HepG2 (cell line): ENCODE results near the gene KLC4. TPM values are rescaled to one million over a fixed set of nuclear protein-coding genes. Genes with fewer than 3 reads are reported as not detected.
A peak's percentile ranks its signal among the peaks of the same experiment; 100 is the strongest.

Experiments used
- ATAC-seq: fragments of 200-7000 bp; cut with Tn5 transposase; 3 replicates; pipeline ENCODE4 v1.9.1; 2020; ENCODE audit warnings: mild to moderate bottlenecking, moderate library complexity
- BruUV-seq: library from RNA; stranded (reverse); fragments of 400-500 nt; replicated peaks from 2 replicates; lab custom pipeline; 2021; lab: Mats Ljungman, UMichigan
- CTCF ChIA-PET: fragments of 300-600 bp; formaldehyde crosslinking; extraction: SDS; loops from one replicate; lab custom pipeline; 2021; ENCODE audit warnings: low total read pairs, inconsistent platforms, low intra/inter-chr PET ratio; lab: Yijun Ruan, JAX
- POLR2A ChIA-PET: fragments of 350-600 bp; sonication (Branson Sonifier 250); formaldehyde crosslinking; loops from one replicate; lab custom pipeline; 2020; ENCODE audit warnings: antibody characterized with exemption, inconsistent platforms; lab: Yijun Ruan, JAX
- DNase-seq: peaks from one replicate; pipeline ENCODE4 v3.0.0-alpha.2; 2015; ENCODE audit warnings: low spot score
- FAIRE-seq: peaks from 3 replicates; lab custom pipeline; 2011; peaks lifted over from hg19 to GRCh38; lab: Jason Lieb, UNC
- H2AFZ ChIP-seq: one replicate; pipeline ENCODE4 v1.6.1; 2011; ENCODE audit warnings: low read length, inconsistent platforms
- H3K27ac ChIP-seq: fragments of 300-600 bp; 3 replicates; pipeline ENCODE4 v1.8.0; 2011; ENCODE audit warnings: mixed run types, mild to moderate bottlenecking, mixed read lengths, low read length, inconsistent platforms; ENCODE audit not compliant: insufficient read depth; ENCODE audit errors: extremely low read length
- H3K27me3 ChIP-seq, 2 experiments: fragments of 200-600 bp in 1 of 2; 2 replicates in 1 of 2; 3 replicates in 1 of 2; pipeline versions ENCODE4 v1.6.0 to v1.8.0; 2011; ENCODE audit warnings: low read length in 2 of 2, mild to moderate bottlenecking in 2 of 2, moderate library complexity in 2 of 2, inconsistent platforms in 1 of 2; ENCODE audit not compliant: insufficient read depth in 2 of 2, control insufficient read depth in 1 of 2
- H3K36me3 ChIP-seq, 2 experiments: fragments of 200-600 bp in 1 of 2; replicated peaks in 1 of 2; 2 replicates in 1 of 2; 3 replicates in 1 of 2; pipeline versions ENCODE4 v1.5.1 to v1.8.0; 2011; ENCODE audit warnings: low read length in 2 of 2, inconsistent platforms in 1 of 2; ENCODE audit not compliant: insufficient read depth in 2 of 2, control insufficient read depth in 1 of 2
- H3K4me1 ChIP-seq: 2 replicates; pipeline ENCODE4 v1.5.1; 2012; ENCODE audit warnings: low read length, inconsistent platforms; ENCODE audit not compliant: insufficient read depth
- H3K4me2 ChIP-seq: 2 replicates; pipeline ENCODE4 v1.6.0; 2011; ENCODE audit warnings: low read depth, low read length, inconsistent platforms
- H3K4me3 ChIP-seq, 3 experiments: fragments of 200-600 bp in 1 of 3; sonication (generic), shearing (Covaris generic) in 1 of 3; replicated peaks in 1 of 3; 2 replicates each; pipeline ENCODE4 v1.5.1; 2011 to 2016; ENCODE audit warnings: low read length in 3 of 3, inconsistent platforms in 2 of 3, low read depth in 2 of 3, mild to moderate bottlenecking in 2 of 3, control low read depth in 1 of 3, mixed read lengths in 1 of 3; ENCODE audit not compliant: insufficient read depth in 1 of 3
- H3K79me2 ChIP-seq: one replicate; pipeline ENCODE4 v1.6.1; 2011; ENCODE audit warnings: low read length, inconsistent platforms; ENCODE audit not compliant: insufficient read depth
- H3K9ac ChIP-seq: 2 replicates; pipeline ENCODE4 v1.6.0; 2011; ENCODE audit warnings: mild to moderate bottlenecking, low read depth, low read length, inconsistent platforms; ENCODE audit not compliant: insufficient read depth
- H3K9me3 ChIP-seq: 2 replicates; pipeline ENCODE4 v1.5.1; 2012; ENCODE audit warnings: mild to moderate bottlenecking, low read length
- H4K20me1 ChIP-seq: 2 replicates; pipeline ENCODE4 v1.6.0; 2011; ENCODE audit warnings: inconsistent platforms, mild to moderate bottlenecking, low read length, moderate library complexity; ENCODE audit not compliant: insufficient read depth
- BCL6 ChIP-seq: IDR thresholded peaks from 2 replicates; pipeline ENCODE4 v1.6.1; 2016; ENCODE audit warnings: missing genetic modification reagents, missing compliant biosample characterization
- BORCS8-MEF2B ChIP-seq: sonication (generic); formaldehyde crosslinking; IDR thresholded peaks from 2 replicates; pipeline ENCODE4 v1.8.0; 2022; ENCODE audit warnings: mild to moderate bottlenecking, missing genetic modification reagents
- CENPBD1 ChIP-seq: sonication (generic); formaldehyde crosslinking; IDR thresholded peaks from 2 replicates; pipeline ENCODE4 v1.8.0; 2022; ENCODE audit warnings: missing genetic modification reagents, low read depth, mild to moderate bottlenecking, borderline replicate concordance
- CTCF ChIP-seq: sonication (generic); formaldehyde crosslinking; IDR thresholded peaks from 2 replicates; pipeline ENCODE4 v1.5.0; 2020; ENCODE audit warnings: mild to moderate bottlenecking, missing genetic modification reagents, moderate library complexity
- HNF1B ChIP-seq: sonication (generic); formaldehyde crosslinking; IDR thresholded peaks from 2 replicates; pipeline ENCODE4 v1.5.1; 2020; ENCODE audit warnings: mild to moderate bottlenecking, moderate library complexity, missing genetic modification reagents
- NR2F1 ChIP-seq, 2 experiments: fragments of 450-650 bp in 1 of 2; formaldehyde crosslinking in 1 of 2; IDR thresholded peaks; 2 replicates each; pipeline versions ENCODE4 v1.5.0 to v1.6.1; 2016 to 2020; ENCODE audit warnings: mild to moderate bottlenecking in 1 of 2, missing compliant biosample characterization in 1 of 2, missing genetic modification reagents in 1 of 2, moderate library complexity in 1 of 2
- RBM22 ChIP-seq: fragments of 200-400 bp; formaldehyde crosslinking; optimal IDR thresholded peaks from 2 replicates; pipeline ENCODE3; 2017; ENCODE audit warnings: mild to moderate bottlenecking, low read length, moderate library complexity
- RXRA ChIP-seq: sonication (generic); formaldehyde crosslinking; IDR thresholded peaks from 2 replicates; pipeline ENCODE4 v1.5.1; 2020; ENCODE audit warnings: missing genetic modification reagents
- SPEN ChIP-seq: sonication (generic); formaldehyde crosslinking; IDR thresholded peaks from 2 replicates; pipeline ENCODE4 v1.5.1; 2020; ENCODE audit warnings: low read depth, mild to moderate bottlenecking, missing genetic modification reagents
- ZNF333 ChIP-seq: sonication (generic); formaldehyde crosslinking; IDR thresholded peaks from 2 replicates; pipeline ENCODE4 v1.4.0; 2020; ENCODE audit warnings: mild to moderate bottlenecking, missing genetic modification reagents, borderline replicate concordance
- ZNF414 ChIP-seq: sonication (generic); formaldehyde crosslinking; IDR thresholded peaks from 2 replicates; pipeline ENCODE4 v1.5.0; 2020; ENCODE audit warnings: missing genetic modification reagents
- ZNF468 ChIP-seq: sonication (generic); formaldehyde crosslinking; IDR thresholded peaks from 2 replicates; pipeline ENCODE4 v1.8.0; 2022; ENCODE audit warnings: mild to moderate bottlenecking, moderate library complexity, missing genetic modification reagents
- ZNF7 ChIP-seq: IDR thresholded peaks from 2 replicates; pipeline ENCODE4 v1.6.1; 2016; ENCODE audit warnings: missing biosample characterization, missing genetic modification reagents
- WGBS: methylation state at CpG from one replicate; pipeline ENCODE4 v1.1.6; 2017; ENCODE audit warnings: low lambda C conversion rate; 5-methylcytosine and 5-hydroxymethylcytosine counted together
- in situ Hi-C: cut with HindIII; loops from 2 replicates; pipeline ENCODE4 v1.10.0; 2017; ENCODE audit warnings: low pct_unique_long_range_greater_than_20kb; ENCODE audit not compliant: extremely low pct_ligation_motif_present
- intact Hi-C: fragments of 100-400 bp; cut with micrococcal nuclease; formaldehyde crosslinking; loops from one replicate; pipeline ENCODE4 v1.10.0; 2022; ENCODE audit not compliant: unreplicated experiment
- polyA plus RNA-seq, 8 experiments: library from polyadenylated mRNA; depleted of rRNA in 3 of 8; stranded (reverse) in 7 of 8; unstranded in 1 of 8; fragments of >200 nt; fragmentation: Illumina TruSeq in 4 of 8; extraction: Trizol in 4 of 8; gene quantifications; 2 replicates each; pipeline versions ENCODE4 v1.2.1 to v1.2.3, GENCODE V29; 2011 to 2016; ENCODE audit warnings: low read depth in 4 of 8, missing spikeins in 1 of 8, mixed read lengths in 1 of 8; ENCODE audit not compliant: insufficient read depth in 1 of 8
- total RNA-seq, 5 experiments: library from RNA; depleted of rRNA; stranded (reverse); fragments of >200 nt; fragmentation: Illumina TruSeq; extraction: Trizol; gene quantifications; 2 replicates each; pipeline ENCODE4 v1.2.3, GENCODE V29; 2016; ENCODE audit warnings: low read depth in 1 of 5

The KLC4 gene
- total and polyA plus RNA-seq, 2 of the 13 experiments (the other 11 are each of a cell fraction or from before 2014, with no cell fraction given): 45.4 to 70.4 TPM

DNA sequence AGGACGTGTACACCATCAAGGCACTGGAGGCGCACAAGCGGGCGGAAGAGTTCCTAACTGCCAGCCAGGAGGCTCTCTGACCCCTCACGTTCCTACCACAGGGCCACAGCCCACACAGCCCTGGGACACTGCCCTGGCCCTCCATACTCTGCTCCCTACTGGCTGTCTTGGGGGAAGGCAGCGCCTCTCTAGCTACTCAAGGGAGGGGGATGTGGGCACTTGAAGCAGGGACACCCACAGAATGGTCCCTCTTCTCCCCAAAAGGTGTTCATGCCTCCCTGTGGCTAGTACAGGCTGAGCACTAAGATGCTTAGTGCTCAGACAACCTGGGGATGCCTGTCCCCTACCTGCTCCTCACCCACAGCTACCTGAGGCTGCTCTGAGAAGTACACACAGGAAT lies 48.2 kb upstream of the KLC4 start:
- ChIA-PET POLR2A (interaction anchor here (1.0 to 4.9 kb wide), 3 partner anchors 27 to 82 kb away, joined by 3 to 22 read pairs (median 3); partner anchors contain the start of genes CNPY3, CUL7 and PPP2R5D), CTCF (no interaction called here)
- Histone ChIP-seq H3K9ac (no peak overlapping the region), H3K4me1 (peaks cover 29% of the 10 kb centered on the region), H3K79me2 (peaks cover 27% of the 10 kb centered on the region), H3K9me3 (no peaks in the 10 kb centered on the region), H3K27me3 (no peaks in the 10 kb centered on the region; a peak in 1 of 5 replicates), H4K20me1 (no peaks in the 10 kb centered on the region), H2AFZ (no peak overlapping the region), H3K36me3 (peaks cover 27 to 61% of the 10 kb centered on the region in 2 experiments), H3K4me3 (no peak overlapping the region), H3K27ac (no peak overlapping the region), H3K4me2 (no peak overlapping the region)
- BruUV-seq: no TSS peak
- DNase-seq: no peak
- in situ Hi-C loops (no loop called here), intact Hi-C loops (loop anchor here (5.0 kb wide), 2 partner anchors 41 to 49 kb away; partner anchors contain the start of genes CUL7 and GNMT)
- no peak for FAIRE-seq
- TF ChIP-seq ZNF468 (CRISPR knock-in tag): no peak
- no peak for TF ChIP-seq CENPBD1
- TF ChIP-seq NR2F1 (CRISPR knock-in tag; IDR thresholded peaks at IDR 0.05): no peak
- no peak for TF ChIP-seq BCL6 (CRISPR knock-in tag)
- TF ChIP-seq RXRA (CRISPR knock-in tag): no peak
- TF ChIP-seq ZNF414 (CRISPR knock-in tag): no peak
- peak; percentile 56 for TF ChIP-seq RBM22
- TF ChIP-seq HNF1B (CRISPR knock-in tag): no peak
- TF ChIP-seq CTCF (CRISPR knock-in tag): peak; percentile 22; the same call in 1 of the 2 replicates
- no peak for TF ChIP-seq BORCS8-MEF2B (CRISPR knock-in tag)
- no peak for TF ChIP-seq SPEN (CRISPR knock-in tag)
- TF ChIP-seq ZNF333 (CRISPR knock-in tag): no peak
- TF ChIP-seq ZNF7 (CRISPR knock-in tag): no peak
- 93% methylated on average over 6 of the region's 6 CpGs for WGBS
- no peak for ATAC-seq
